Mesendoderm (in vitro differentiated cells): ENCODE results near the gene HS3ST5.

Source experiments
- DNase-seq: peaks from one replicate; pipeline ENCODE4 v3.0.0; 2013
- H2AK5ac ChIP-seq: 2 replicates; pipeline ENCODE4 v1.6.1; 2013; ENCODE audit warnings: low read length, inconsistent platforms
- H2BK120ac ChIP-seq: 2 replicates; pipeline ENCODE4 v1.6.1; 2013; ENCODE audit warnings: low read depth, mild to moderate bottlenecking, low read length, moderate library complexity, mixed read lengths
- H2BK15ac ChIP-seq: replicated peaks from 2 replicates; pipeline ENCODE4 v1.6.1; 2013; ENCODE audit warnings: low read depth, mild to moderate bottlenecking, moderate library complexity
- H2BK5ac ChIP-seq: 2 replicates; pipeline ENCODE4 v1.6.1; 2013; ENCODE audit warnings: low read length, inconsistent platforms
- H3K18ac ChIP-seq: 2 replicates; pipeline ENCODE4 v1.6.1; 2013; ENCODE audit warnings: mild to moderate bottlenecking, low read length, mixed read lengths
- H3K23ac ChIP-seq: one replicate; pipeline ENCODE4 v1.6.1; 2013; ENCODE audit warnings: low read length
- H3K27ac ChIP-seq: 2 replicates; pipeline ENCODE4 v1.5.1; 2013; ENCODE audit warnings: low read depth, mild to moderate bottlenecking, inconsistent platforms, low read length, moderate library complexity
- H3K27me3 ChIP-seq: 2 replicates; pipeline ENCODE4 v1.6.1; 2013; ENCODE audit warnings: low read length, control low read depth, mild to moderate bottlenecking, inconsistent platforms; ENCODE audit not compliant: insufficient read depth, poor library complexity
- H3K36me3 ChIP-seq: 2 replicates; pipeline ENCODE4 v1.6.1; 2013; ENCODE audit warnings: low read length, inconsistent platforms; ENCODE audit not compliant: control insufficient read depth, insufficient read depth
- H3K4ac ChIP-seq: one replicate; pipeline ENCODE4 v1.6.1; 2013; ENCODE audit warnings: low read depth, mild to moderate bottlenecking, low read length, moderate library complexity
- H3K4me1 ChIP-seq: 2 replicates; pipeline ENCODE4 v1.6.1; 2013; ENCODE audit warnings: low read depth, low read length, inconsistent platforms; ENCODE audit not compliant: control insufficient read depth
- H3K4me2 ChIP-seq: 2 replicates; pipeline ENCODE4 v1.6.1; 2013; ENCODE audit warnings: low read length
- H3K4me3 ChIP-seq: 2 replicates; pipeline ENCODE4 v1.5.1; 2013; ENCODE audit warnings: mild to moderate bottlenecking, low read length
- H3K56ac ChIP-seq: one replicate; pipeline ENCODE4 v1.6.1; 2013; ENCODE audit warnings: low read length
- H3K79me1 ChIP-seq: 2 replicates; pipeline ENCODE4 v1.6.1; 2013; ENCODE audit warnings: low read length, inconsistent platforms
- H3K79me2 ChIP-seq: 2 replicates; pipeline ENCODE4 v1.6.1; 2013; ENCODE audit warnings: mild to moderate bottlenecking, low read length; ENCODE audit not compliant: control insufficient read depth, insufficient read depth
- H3K9ac ChIP-seq: 2 replicates; pipeline ENCODE4 v1.6.1; 2013; ENCODE audit warnings: low read length, inconsistent platforms
- H4K5ac ChIP-seq: one replicate; pipeline ENCODE4 v1.6.1; 2013; ENCODE audit warnings: low read length
- H4K8ac ChIP-seq: one replicate; pipeline ENCODE4 v1.6.1; 2013; ENCODE audit warnings: low read depth, mild to moderate bottlenecking, control low read depth, low read length, moderate library complexity
- WGBS: extraction: QIAGEN DNeasy Blood & Tissue Kit; methylation state at CpG from one replicate; pipeline ENCODE4 v1.1.7; 2013; ENCODE audit warnings: low lambda C conversion rate, missing lambda C conversion rate; ENCODE audit not compliant: insufficient coverage; ENCODE audit errors: extremely low coverage; 5-methylcytosine and 5-hydroxymethylcytosine counted together

The HS3ST5 gene

DNA sequence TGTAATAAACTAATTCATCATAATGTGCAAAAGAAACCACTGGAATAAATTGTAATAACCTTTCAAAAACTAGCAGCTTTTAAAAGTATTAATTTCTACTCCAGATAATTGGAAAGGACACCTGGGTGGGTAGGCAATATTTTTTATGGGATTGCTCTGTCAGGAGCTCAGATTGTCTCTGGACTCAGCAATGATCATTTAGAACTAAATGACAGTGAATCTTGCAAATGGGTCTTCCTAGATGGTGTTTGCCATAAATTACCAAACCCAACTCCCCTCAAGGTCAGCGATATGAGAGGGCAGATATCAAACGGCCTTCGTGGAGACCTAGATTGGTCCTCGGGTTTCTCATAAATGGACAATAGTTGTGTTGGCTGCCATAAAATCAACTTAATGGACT lies 181.9 kb downstream of the HS3ST5 start:
- Histone ChIP-seq H2BK5ac (no peak overlapping the region), H3K27ac (no peak overlapping the region), H2AK5ac (no peak overlapping the region), H3K27me3 (no peaks in the 10 kb centered on the region), H3K4ac (no peak overlapping the region), H3K18ac (no peak overlapping the region), H3K4me1 (no peaks in the 10 kb centered on the region), H3K79me1 (no peaks in the 10 kb centered on the region), H2BK120ac (no peak overlapping the region), H3K4me3 (no peak overlapping the region), H4K5ac (no peak overlapping the region), H3K4me2 (no peak overlapping the region), H3K9ac (no peak overlapping the region), H4K8ac (no peak overlapping the region), H3K23ac (peak overlapping the region; percentile 71), H3K36me3 (no peaks in the 10 kb centered on the region), H2BK15ac (no peak overlapping the region), H3K79me2 (no peaks in the 10 kb centered on the region), H3K56ac (no peak overlapping the region)
- no CpG with 5 or more reads among the region's 4 CpGs for WGBS
- no peak for DNase-seq

DNA sequence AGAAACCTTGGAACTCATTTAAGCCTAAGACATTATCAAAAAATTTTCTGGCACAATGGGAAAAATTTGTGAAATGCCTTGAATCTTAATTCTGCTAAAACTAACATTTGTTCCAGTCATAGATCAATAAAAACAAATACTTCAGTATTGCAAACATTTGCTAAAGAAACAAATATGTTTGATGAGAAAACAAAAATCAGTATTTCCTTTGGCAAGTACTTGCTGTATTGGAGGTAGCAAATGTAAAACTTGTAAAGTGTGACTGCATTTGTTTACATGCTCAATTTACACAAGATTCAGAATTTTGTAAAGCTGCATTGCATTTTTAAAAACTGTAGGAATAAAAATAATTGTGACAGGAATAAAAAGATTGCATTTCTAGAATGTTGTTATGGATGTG lies 183.1 kb downstream of the HS3ST5 start:
- no peak overlapping the region for H3K4me3 ChIP-seq
- H2BK120ac ChIP-seq: no peak overlapping the region
- H3K4ac ChIP-seq: no peak overlapping the region
- DNase-seq: no peak
- H2BK5ac ChIP-seq: no peak overlapping the region
- no peak overlapping the region for H4K8ac ChIP-seq
- peaks cover 1% of the 10 kb centered on the region for H3K4me1 ChIP-seq
- no peak overlapping the region for H3K56ac ChIP-seq
- no peak overlapping the region for H2BK15ac ChIP-seq
- H3K4me2 ChIP-seq: no peak overlapping the region
- H3K23ac ChIP-seq: no peak overlapping the region
- no peak overlapping the region for H3K9ac ChIP-seq
- H3K79me2 ChIP-seq: no peaks in the 10 kb centered on the region
- no peak overlapping the region for H2AK5ac ChIP-seq
- no peak overlapping the region for H3K18ac ChIP-seq
- no peak overlapping the region for H3K27ac ChIP-seq
- H3K79me1 ChIP-seq: no peaks in the 10 kb centered on the region
- H4K5ac ChIP-seq: no peak overlapping the region
- H3K36me3 ChIP-seq: no peaks in the 10 kb centered on the region
- no peaks in the 10 kb centered on the region for H3K27me3 ChIP-seq

DNA sequence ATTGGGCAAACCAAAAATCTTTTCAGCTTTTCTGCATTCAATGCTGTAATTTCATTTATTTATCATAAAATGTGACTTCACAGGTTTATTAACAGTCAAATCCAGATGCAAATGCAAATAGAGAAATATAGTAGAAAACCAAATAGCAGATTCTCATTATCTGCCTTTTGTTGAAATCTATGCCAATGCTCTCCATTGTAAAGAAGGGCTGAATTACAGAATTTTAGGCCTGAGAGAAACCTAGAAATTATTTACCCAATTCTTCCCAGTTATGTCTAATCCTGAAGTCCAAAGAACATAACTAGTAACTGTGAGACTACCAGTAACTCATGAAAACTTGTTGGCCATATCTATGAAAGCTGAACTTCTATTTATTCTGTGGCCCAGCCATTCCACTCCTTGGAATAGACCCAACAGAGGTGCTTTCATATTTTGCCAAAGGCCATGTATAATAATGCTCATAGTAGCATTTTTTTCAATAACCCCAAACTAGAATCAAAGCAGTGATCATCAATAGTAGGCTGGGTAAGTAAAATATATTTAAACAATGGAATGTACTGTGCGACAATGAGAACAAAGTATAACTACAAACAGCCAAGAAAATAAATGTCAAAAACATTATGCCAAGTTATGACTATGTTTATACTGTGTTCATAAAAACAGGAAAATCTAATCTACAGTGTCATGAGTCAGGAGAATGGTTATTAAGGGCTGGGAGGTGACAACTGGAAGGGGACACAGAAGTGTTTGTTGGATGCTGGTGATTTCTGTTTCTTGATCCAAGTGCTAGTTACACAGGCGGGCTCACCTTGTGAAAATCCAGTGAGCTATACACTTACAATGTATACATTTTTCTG lies 183.8 kb downstream of the HS3ST5 start:
- Histone ChIP-seq H4K8ac (no peak overlapping the region), H3K9ac (no peak overlapping the region), H3K27ac (no peak overlapping the region), H3K79me1 (no peaks in the 10 kb centered on the region), H3K18ac (no peak overlapping the region), H2BK15ac (no peak overlapping the region), H2AK5ac (no peak overlapping the region), H2BK5ac (no peak overlapping the region), H3K56ac (no peak overlapping the region), H3K4me2 (no peak overlapping the region), H3K4me1 (peaks cover 5% of the 10 kb centered on the region), H2BK120ac (no peak overlapping the region), H3K36me3 (no peaks in the 10 kb centered on the region), H3K4ac (no peak overlapping the region), H3K79me2 (no peaks in the 10 kb centered on the region), H4K5ac (no peak overlapping the region), H3K27me3 (no peaks in the 10 kb centered on the region), H3K4me3 (no peak overlapping the region), H3K23ac (no peak overlapping the region)
- no CpG with 5 or more reads among the region's 2 CpGs for WGBS
- DNase-seq: no peak

DNA sequence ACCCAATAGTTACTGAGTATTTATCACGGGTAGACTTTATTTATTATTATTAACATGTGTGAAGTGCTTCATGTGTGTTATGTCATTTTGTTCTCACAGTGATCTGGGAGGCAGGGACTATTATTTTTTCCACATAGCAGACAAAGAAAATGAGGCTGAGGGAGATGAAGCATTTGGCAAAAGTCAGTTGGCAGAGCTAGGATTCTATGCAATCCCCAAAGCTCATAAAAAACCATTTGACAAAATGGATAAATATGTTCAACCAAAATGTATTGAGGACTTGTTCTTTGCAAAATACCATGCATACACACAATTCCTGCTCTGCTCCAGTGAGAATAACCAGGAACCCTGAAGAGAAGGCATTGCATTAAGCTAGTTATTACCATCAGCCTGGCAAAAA lies 184.4 kb downstream of the HS3ST5 start:
- Histone ChIP-seq H3K79me1 (no peaks in the 10 kb centered on the region), H2BK5ac (no peak overlapping the region), H3K4me3 (no peak overlapping the region), H2AK5ac (no peak overlapping the region), H2BK120ac (no peak overlapping the region), H3K23ac (no peak overlapping the region), H3K36me3 (no peaks in the 10 kb centered on the region), H4K8ac (no peak overlapping the region), H3K4me2 (no peak overlapping the region), H4K5ac (no peak overlapping the region), H3K56ac (no peak overlapping the region), H3K27me3 (no peaks in the 10 kb centered on the region), H3K9ac (no peak overlapping the region), H2BK15ac (no peak overlapping the region), H3K4ac (no peak overlapping the region), H3K27ac (no peak overlapping the region), H3K79me2 (no peaks in the 10 kb centered on the region), H3K4me1 (peaks cover 5% of the 10 kb centered on the region), H3K18ac (no peak overlapping the region)
- DNase-seq: no peak
- no CpG with 5 or more reads among the region's 1 CpG for WGBS

- H3K9ac ChIP-seq: no peak overlapping the region
- DNase-seq: no peak
Observed at GRCh38 chr6:114157848-114158247, 185.0 kb downstream of the HS3ST5 start.

DNA sequence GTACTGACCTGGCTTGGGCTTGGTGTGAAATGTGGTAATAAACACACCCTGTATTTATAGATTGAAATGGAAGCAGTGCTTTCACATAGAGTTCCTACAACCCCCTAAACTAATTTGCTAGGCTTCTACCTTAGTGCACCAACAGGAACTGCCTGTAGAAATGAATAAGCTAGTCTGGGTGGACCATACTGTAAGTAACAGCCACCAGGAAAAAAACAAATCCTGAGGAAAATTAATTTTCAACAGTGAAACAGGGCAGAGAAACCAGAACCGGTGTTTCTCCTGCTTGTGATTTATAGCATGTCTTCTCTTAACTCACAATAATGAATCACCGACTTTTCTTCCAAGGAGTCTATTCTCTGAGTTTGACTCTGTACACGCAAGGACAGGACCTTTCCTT lies 187.1 kb downstream of the HS3ST5 start:
- Histone ChIP-seq H3K4ac (no peak overlapping the region), H2BK15ac (no peak overlapping the region), H3K4me2 (no peak overlapping the region), H3K27ac (no peak overlapping the region), H2BK120ac (no peak overlapping the region), H3K9ac (no peak overlapping the region), H4K5ac (no peak overlapping the region), H3K36me3 (no peaks in the 10 kb centered on the region), H2BK5ac (no peak overlapping the region), H3K23ac (no peak overlapping the region), H4K8ac (no peak overlapping the region), H3K27me3 (no peaks in the 10 kb centered on the region), H3K79me1 (no peaks in the 10 kb centered on the region), H3K4me3 (no peak overlapping the region), H3K18ac (no peak overlapping the region), H2AK5ac (no peak overlapping the region), H3K56ac (no peak overlapping the region), H3K4me1 (peaks cover 5% of the 10 kb centered on the region), H3K79me2 (no peaks in the 10 kb centered on the region)
- no peak for DNase-seq
- no CpG with 5 or more reads among the region's 3 CpGs for WGBS

More at GRCh38 chr6:114157848-114158247, 185.0 kb downstream of the HS3ST5 start:
- Histone ChIP-seq H2BK120ac (no peak overlapping the region), H3K4ac (no peak overlapping the region), H4K8ac (no peak overlapping the region), H3K56ac (no peak overlapping the region), H2BK15ac (no peak overlapping the region), H2AK5ac (no peak overlapping the region), H3K27ac (no peak overlapping the region), H3K27me3 (no peaks in the 10 kb centered on the region), H3K4me3 (no peak overlapping the region), H3K79me2 (no peaks in the 10 kb centered on the region), H4K5ac (no peak overlapping the region), H3K4me1 (peaks cover 5% of the 10 kb centered on the region), H3K18ac (no peak overlapping the region), H3K4me2 (no peak overlapping the region), H2BK5ac (no peak overlapping the region), H3K79me1 (no peaks in the 10 kb centered on the region), H3K23ac (no peak overlapping the region), H3K36me3 (no peaks in the 10 kb centered on the region)
- no CpG with 5 or more reads among the region's 2 CpGs for WGBS
